GM19395 (cell line): ENCODE measurements around the gene OTC.

Experiments
- ATAC-seq: cut with Tn5 transposase; IDR thresholded peaks from one replicate; pipeline ENCODE4 v1.9.1; 2021; ENCODE audit warnings: mild to moderate bottlenecking, moderate library complexity; ENCODE audit not compliant: unreplicated experiment

The OTC gene

DNA sequence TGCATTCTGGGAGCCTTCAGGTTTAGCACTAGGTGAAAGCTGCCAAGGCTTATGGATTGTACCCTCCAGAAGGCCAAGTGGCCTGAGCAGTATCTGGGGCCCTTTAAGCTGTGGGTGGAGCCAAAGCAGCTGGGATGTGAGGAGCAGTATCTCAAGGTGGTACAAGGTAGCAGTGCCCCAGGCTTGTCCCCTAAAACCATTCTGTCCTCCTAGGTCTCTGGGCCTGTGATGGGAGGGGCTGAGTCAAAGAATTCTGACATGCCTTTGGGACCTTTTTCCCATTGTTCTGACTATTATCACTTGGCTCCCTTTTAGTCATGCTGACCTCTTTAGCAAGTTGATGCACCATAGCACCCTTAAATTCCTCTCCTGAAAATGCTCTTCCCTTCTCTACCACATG, 109.9 kb downstream of the OTC start:
- no peak for ATAC-seq

DNA sequence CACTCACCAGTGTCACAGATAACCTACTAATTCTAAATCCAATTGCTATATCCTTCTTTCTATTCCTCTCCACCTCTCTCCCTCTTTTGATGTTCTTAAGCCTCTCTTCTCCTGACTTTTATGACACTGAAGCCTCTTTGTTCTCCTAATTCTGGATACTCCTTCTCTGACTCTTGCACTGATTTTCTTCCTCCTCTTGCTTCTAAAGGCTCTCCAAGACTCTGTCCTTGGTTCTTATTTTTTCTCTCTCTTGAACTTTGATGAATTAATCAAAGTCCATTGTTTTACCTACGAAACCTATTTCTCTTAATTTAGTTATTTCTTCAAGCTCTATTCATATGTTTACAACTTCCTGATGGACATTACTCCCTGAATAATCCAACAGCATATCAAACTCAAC, 113.3 kb downstream of the OTC start:
- no peak for ATAC-seq

DNA sequence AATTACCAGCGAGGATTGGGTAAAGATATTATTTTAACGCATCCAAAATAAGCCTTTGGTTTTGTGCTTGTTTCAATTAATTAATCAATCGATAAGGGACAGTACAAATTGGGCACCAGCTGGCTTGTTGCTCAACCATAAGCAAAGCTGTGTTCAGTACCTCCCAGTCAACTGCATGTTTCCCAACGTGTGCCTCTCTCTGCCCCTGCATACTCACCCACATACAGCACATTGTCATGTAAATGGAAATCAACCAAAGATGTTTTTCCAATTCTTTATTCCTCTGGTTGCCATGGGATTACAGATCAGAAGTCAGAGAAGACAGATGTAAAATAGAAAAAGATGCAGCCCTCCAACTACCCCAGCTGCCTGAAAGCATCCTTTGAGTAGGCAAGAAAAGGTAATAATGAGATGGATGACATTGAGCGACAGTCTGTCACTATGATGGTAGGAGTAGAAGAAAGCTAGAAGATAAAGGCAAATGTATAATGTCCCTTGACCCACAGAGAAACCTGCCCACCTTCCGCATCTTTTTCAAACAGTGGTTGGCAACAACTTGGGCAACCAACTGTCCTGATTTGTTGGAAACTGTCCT, 116.3 kb downstream of the OTC start:
- ATAC-seq, result no peak
